BLaER1 treated with 17β-estradiol and CSF1 and Interleukin-3, amounts not matched to agents 10 nM and 100 nM (cell line): ENCODE data around the gene TMEM72.

Experiments
- H3K27ac ChIP-seq, 11 experiments: shearing (Covaris generic); formaldehyde crosslinking; 2 replicates each; pipeline ENCODE4 v1.8.1; 2022
- H3K27me3 ChIP-seq, 11 experiments: shearing (Covaris generic); formaldehyde crosslinking; 2 replicates each; pipeline ENCODE4 v1.8.1; 2022
- H3K36me3 ChIP-seq, 11 experiments: shearing (Covaris generic); formaldehyde crosslinking; 2 replicates each; pipeline ENCODE4 v1.8.1; 2022
- H3K4me1 ChIP-seq, 10 experiments: shearing (Covaris generic); formaldehyde crosslinking; 2 replicates each; pipeline ENCODE4 v1.8.1; 2022
- H3K4me2 ChIP-seq, 11 experiments: shearing (Covaris generic); formaldehyde crosslinking; 2 replicates each; pipeline ENCODE4 v1.8.1; 2022
- H3K4me3 ChIP-seq, 10 experiments: shearing (Covaris generic); formaldehyde crosslinking; 2 replicates each; pipeline ENCODE4 v1.8.1; 2022
- H3K9ac ChIP-seq, 11 experiments: shearing (Covaris generic); formaldehyde crosslinking; 2 replicates each; pipeline ENCODE4 v1.8.1; 2022
- H3K9me3 ChIP-seq, 11 experiments: shearing (Covaris generic); formaldehyde crosslinking; replicated peaks in 1 of 11; 2 replicates each; pipeline ENCODE4 v1.8.1; 2022
- H4K20me1 ChIP-seq, 11 experiments: shearing (Covaris generic); formaldehyde crosslinking; 2 replicates each; pipeline ENCODE4 v1.8.1; 2022
- Cebpa-rat ChIP-seq, 11 experiments: shearing (Covaris generic); IDR thresholded peaks; 2 replicates each; pipeline ENCODE4 v1.8.1; 2022

TMEM72 gene

DNA sequence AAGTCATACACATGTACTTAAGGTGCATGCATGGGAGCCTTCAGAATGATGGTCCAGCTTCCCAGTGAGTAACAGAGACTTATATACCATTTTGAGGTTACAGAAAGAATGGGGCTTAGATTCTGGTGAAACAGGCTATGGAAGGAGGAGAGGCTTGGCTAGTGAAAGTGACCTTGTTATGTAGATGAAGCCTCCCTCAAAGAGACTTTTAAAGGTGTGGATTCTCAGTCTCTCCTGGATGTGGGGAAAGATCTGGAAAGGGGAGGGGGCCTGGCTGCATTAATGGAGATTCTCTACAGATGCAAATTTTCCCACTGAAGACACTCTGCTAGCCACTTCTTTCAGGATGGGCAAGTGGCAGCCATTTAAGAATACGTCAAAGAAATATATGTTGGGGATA, 54.0 kb downstream of the TMEM72 start:
- Histone ChIP-seq H3K4me3 (peak overlapping the region in 5 of 10 experiments; percentile 87 to 92 (median 90); a peak in 10 of 20 replicates), H3K27ac (peak overlapping the region in 9 of 11 experiments; percentile 89 to 98 (median 93); a peak in 19 of 22 replicates), H3K36me3 (peaks cover 0 to 59% (median 8%) of the 10 kb centered on the region in 11 experiments; a peak in 16 of 22 replicates), H3K9ac (peak overlapping the region in 7 of 11 experiments; percentile 28 to 92 (median 87); a peak in 10 of 22 replicates), H3K9me3 (no peaks in the 10 kb centered on the region), H4K20me1 (peaks cover 0 to 20% (median 0%) of the 10 kb centered on the region in 11 experiments; a peak in 4 of 22 replicates), H3K4me1 (peaks cover 82 to 100% (median 98%) of the 10 kb centered on the region in 10 experiments), H3K27me3 (no peaks in the 10 kb centered on the region), H3K4me2 (peak overlapping the region; percentile 96 to 100 (median 99))
- no peak for TF ChIP-seq Cebpa-rat (IDR thresholded peaks at IDR 0.05)

DNA sequence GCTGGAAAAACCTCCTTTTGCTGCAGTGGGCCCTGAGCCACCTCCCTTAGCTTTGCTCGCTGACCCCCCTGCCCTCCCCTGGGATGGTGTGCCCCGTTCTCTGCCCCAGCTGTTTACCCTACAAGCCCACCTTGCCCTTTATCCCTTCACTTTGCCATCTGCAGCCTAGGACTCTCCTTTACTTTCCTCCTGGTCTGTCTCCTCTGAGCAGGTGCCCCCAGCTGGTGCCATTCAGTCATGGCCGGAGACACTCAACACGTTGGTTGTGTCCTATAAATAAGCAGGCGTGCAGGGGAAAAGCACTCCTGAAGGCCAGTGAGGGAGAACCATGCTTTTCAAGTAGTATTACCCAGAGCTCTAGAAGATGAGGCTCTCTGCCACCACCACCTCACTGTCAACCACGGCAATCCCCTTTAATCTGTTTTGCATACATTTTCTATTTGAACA, 54.5 kb downstream of the TMEM72 start:
- no peak for TF ChIP-seq Cebpa-rat (IDR thresholded peaks at IDR 0.05)
- Histone ChIP-seq H3K27ac (peak overlapping the region in 10 of 11 experiments; percentile 4 to 98 (median 93); a peak in 19 of 22 replicates), H3K4me3 (peak overlapping the region in 6 of 10 experiments; percentile 5 to 92 (median 90); a peak in 11 of 20 replicates), H3K27me3 (no peaks in the 10 kb centered on the region), H4K20me1 (peaks cover 0 to 20% (median 0%) of the 10 kb centered on the region in 11 experiments; a peak in 4 of 22 replicates), H3K9ac (peak overlapping the region in 7 of 11 experiments; percentile 28 to 92 (median 87); a peak in 12 of 22 replicates), H3K4me1 (peaks cover 86 to 99% (median 94%) of the 10 kb centered on the region in 10 experiments), H3K36me3 (peaks cover 0 to 65% (median 14%) of the 10 kb centered on the region in 11 experiments; a peak in 17 of 22 replicates), H3K9me3 (no peaks in the 10 kb centered on the region), H3K4me2 (peak overlapping the region; percentile 96 to 100 (median 99))

GRCh38 chr10:44966129-44966815, 55.1 kb downstream of the TMEM72 start:
- no peaks in the 10 kb centered on the region for H3K9me3 ChIP-seq
- H4K20me1 ChIP-seq = peaks cover 0 to 18% (median 0%) of the 10 kb centered on the region in 11 experiments; a peak in 4 of 22 replicates
- peak overlapping the region in 7 of 11 experiments; percentile 4 to 92 (median 87); a peak in 13 of 22 replicates for H3K9ac ChIP-seq
- H3K4me1 ChIP-seq = peaks cover 81 to 99% (median 95%) of the 10 kb centered on the region in 10 experiments
- H3K27ac ChIP-seq = peak overlapping the region; percentile 26 to 98 (median 93); a peak in 20 of 22 replicates
- peak overlapping the region; percentile 96 to 100 (median 99) for H3K4me2 ChIP-seq
- TF ChIP-seq Cebpa-rat (IDR thresholded peaks at IDR 0.05) = no peak
- H3K36me3 ChIP-seq = peaks cover 0 to 70% (median 20%) of the 10 kb centered on the region in 11 experiments; a peak in 17 of 22 replicates
- H3K4me3 ChIP-seq = peak overlapping the region in 6 of 10 experiments; percentile 5 to 92 (median 90); a peak in 10 of 20 replicates
- H3K27me3 ChIP-seq = no peaks in the 10 kb centered on the region

GRCh38 chr10:44966816-44967509, 55.8 kb downstream of the TMEM72 start:
- Histone ChIP-seq H3K4me1 (peaks cover 74 to 99% (median 96%) of the 10 kb centered on the region in 10 experiments), H4K20me1 (peaks cover 0 to 14% (median 0%) of the 10 kb centered on the region in 11 experiments; a peak in 4 of 22 replicates), H3K9me3 (no peaks in the 10 kb centered on the region), H3K27me3 (no peaks in the 10 kb centered on the region), H3K4me2 (peak overlapping the region; percentile 96 to 100 (median 99)), H3K27ac (peak overlapping the region; percentile 80 to 98 (median 93)), H3K4me3 (peak overlapping the region in 7 of 10 experiments; percentile 18 to 92 (median 90); a peak in 11 of 20 replicates), H3K36me3 (peaks cover 0 to 71% (median 27%) of the 10 kb centered on the region in 11 experiments; a peak in 18 of 22 replicates), H3K9ac (peak overlapping the region in 10 of 11 experiments; percentile 77 to 92 (median 87); a peak in 20 of 22 replicates)
- no peak for TF ChIP-seq Cebpa-rat (IDR thresholded peaks at IDR 0.05)

DNA sequence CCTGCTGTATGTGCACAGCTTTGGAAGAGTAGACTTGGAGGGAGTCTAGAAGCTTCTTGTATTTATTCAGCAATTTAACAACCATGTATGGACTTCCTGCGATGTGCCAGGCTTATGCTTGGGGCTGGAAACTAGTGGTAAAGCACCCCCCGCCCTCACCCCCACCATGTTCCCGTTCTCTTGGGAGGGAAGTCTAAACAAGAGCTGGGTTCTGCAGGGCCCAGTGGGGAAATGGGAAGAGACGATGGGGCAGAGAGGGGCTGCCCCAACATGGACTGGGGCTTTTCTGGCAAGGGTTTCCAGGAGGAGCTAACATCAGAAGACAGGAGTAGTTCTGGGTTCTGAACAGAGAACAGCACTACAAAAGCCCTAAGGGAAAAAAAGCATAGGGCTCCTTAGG, 56.5 kb downstream of the TMEM72 start:
- peaks cover 0 to 71% (median 33%) of the 10 kb centered on the region in 11 experiments; a peak in 18 of 22 replicates for H3K36me3 ChIP-seq
- peak overlapping the region in 8 of 10 experiments; percentile 9 to 92 (median 31); a peak in 14 of 20 replicates for H3K4me3 ChIP-seq
- peak overlapping the region; percentile 80 to 98 (median 93) for H3K27ac ChIP-seq
- peak overlapping the region; percentile 61 to 92 (median 87) for H3K9ac ChIP-seq
- H3K9me3 ChIP-seq = no peaks in the 10 kb centered on the region
- no peak for TF ChIP-seq Cebpa-rat (IDR thresholded peaks at IDR 0.05)
- H4K20me1 ChIP-seq = peaks cover 0 to 14% (median 0%) of the 10 kb centered on the region in 11 experiments; a peak in 4 of 22 replicates
- H3K27me3 ChIP-seq = no peaks in the 10 kb centered on the region
- H3K4me2 ChIP-seq = peak overlapping the region; percentile 96 to 100 (median 99)
- H3K4me1 ChIP-seq = peaks cover 74 to 99% (median 96%) of the 10 kb centered on the region in 10 experiments

GRCh38 chr10:44968091-44968490, 57.0 kb downstream of the TMEM72 start:
- peak overlapping the region; percentile 61 to 92 (median 87) for H3K9ac ChIP-seq
- H3K4me2 ChIP-seq = peak overlapping the region; percentile 96 to 100 (median 99)
- peak overlapping the region; percentile 80 to 98 (median 93) for H3K27ac ChIP-seq

GRCh38 chr10:44968500-44969400, 57.6 kb downstream of the TMEM72 start:
- H3K36me3 ChIP-seq = peaks cover 0 to 72% (median 34%) of the 10 kb centered on the region in 11 experiments; a peak in 18 of 22 replicates
- H3K4me3 ChIP-seq = peak overlapping the region in 7 of 10 experiments; percentile 4 to 57 (median 37); a peak in 11 of 20 replicates
- no peaks in the 10 kb centered on the region for H3K27me3 ChIP-seq
- H3K9ac ChIP-seq = peak overlapping the region; percentile 61 to 92 (median 87)
- H3K4me1 ChIP-seq = peaks cover 74 to 99% (median 97%) of the 10 kb centered on the region in 10 experiments
- peak overlapping the region; percentile 96 to 100 (median 99) for H3K4me2 ChIP-seq
- peaks cover 0 to 8% (median 0%) of the 10 kb centered on the region in 11 experiments; a peak in 1 of 22 replicates for H4K20me1 ChIP-seq
- H3K27ac ChIP-seq = peak overlapping the region; percentile 80 to 98 (median 93)
- no peaks in the 10 kb centered on the region for H3K9me3 ChIP-seq
- peak in 4 of 11 experiments; percentile 5 to 35 (median 20); a peak in 2 of 22 replicates for TF ChIP-seq Cebpa-rat (IDR thresholded peaks at IDR 0.05)

More at GRCh38 chr10:44968091-44968490, 57.0 kb downstream of the TMEM72 start:
- H4K20me1 ChIP-seq = peaks cover 0 to 11% (median 0%) of the 10 kb centered on the region in 11 experiments; a peak in 4 of 22 replicates
- H3K36me3 ChIP-seq = peaks cover 0 to 71% (median 34%) of the 10 kb centered on the region in 11 experiments; a peak in 18 of 22 replicates
- H3K27me3 ChIP-seq = no peaks in the 10 kb centered on the region
- peaks cover 74 to 99% (median 96%) of the 10 kb centered on the region in 10 experiments for H3K4me1 ChIP-seq
- peak; percentile 91 to 98 (median 97); a peak in 21 of 22 replicates for TF ChIP-seq Cebpa-rat (IDR thresholded peaks at IDR 0.05)
- peak overlapping the region in 6 of 10 experiments; percentile 32 to 92 (median 45); a peak in 11 of 20 replicates for H3K4me3 ChIP-seq
- H3K9me3 ChIP-seq = no peaks in the 10 kb centered on the region
